UCSD-AML1 (cell line): ENCODE measurements around the gene INTS1.

Experiments
- DNase-seq: peaks from one replicate; lab custom pipeline; 2025; ENCODE audit not compliant: unreplicated experiment; lab: John Stamatoyannopoulos, UW

INTS1 gene

GRCh38 chr7:1542329-1542728, 38.1 kb upstream of the INTS1 start:
- DNase-seq, result no peak

- DNase-seq, result no peak
Observed at GRCh38 chr7:1541431-1542162, 37.4 kb upstream of the INTS1 start.

- DNase-seq, result no peak
Observed at GRCh38 chr7:1540776-1541271, 36.6 kb upstream of the INTS1 start.

GRCh38 chr7:1539882-1540775, 35.9 kb upstream of the INTS1 start:
- no peak for DNase-seq

GRCh38 chr7:1539181-1539881, 35.1 kb upstream of the INTS1 start:
- no peak for DNase-seq

- no peak for DNase-seq
Observed at GRCh38 chr7:1538544-1539180, 34.5 kb upstream of the INTS1 start.

- DNase-seq, result no peak
Observed at GRCh38 chr7:1537535-1538412, 33.6 kb upstream of the INTS1 start.

- DNase-seq, result no peak
Observed at GRCh38 chr7:1536743-1537534, 32.8 kb upstream of the INTS1 start.

GRCh38 chr7:1536455-1536742, 32.2 kb upstream of the INTS1 start:
- no peak for DNase-seq

- DNase-seq, result no peak
Observed at GRCh38 chr7:1535701-1536454, 31.7 kb upstream of the INTS1 start.

GRCh38 chr7:1535100-1535458, 30.9 kb upstream of the INTS1 start:
- DNase-seq, result no peak

- DNase-seq, result no peak
Observed at GRCh38 chr7:1534330-1535099, 30.3 kb upstream of the INTS1 start.

- no peak for DNase-seq
Observed at GRCh38 chr7:1533547-1534329, 29.5 kb upstream of the INTS1 start.

GRCh38 chr7:1533255-1533546, 29.0 kb upstream of the INTS1 start:
- no peak for DNase-seq

- peak; percentile 36 for DNase-seq
Observed at GRCh38 chr7:1532456-1533254, 28.5 kb upstream of the INTS1 start.

- DNase-seq, result no peak
Observed at GRCh38 chr7:1531979-1532455, 27.8 kb upstream of the INTS1 start.
